Spleen (tissue), 7 donors: ENCODE measurements around the gene ELOVL1.

ENCODE experiments used
- POLR2A ChIP-seq, 3 donors: fragments of 450-650 bp; IDR thresholded peaks; one replicate each; pipeline ENCODE4 v1.5.1; 2017; ENCODE audit warnings: antibody characterized with exemption in 3 of 3, mild to moderate bottlenecking in 1 of 3
- POLR2AphosphoS5 ChIP-seq, 3 donors: sonication (generic); formaldehyde crosslinking; IDR thresholded peaks; one replicate each; pipeline ENCODE4 v1.5.1; 2017; ENCODE audit warnings: antibody characterized with exemption in 3 of 3
- TF ChIP-seq, protein P1 (sequence below), 11 experiments: fragments of 200-600 bp in 7 of 11; fragments of 450-650 bp in 4 of 11; sonication (generic) in 4 of 11; IDR thresholded peaks in 8 of 11; conservative IDR thresholded peaks in 3 of 11; 1 replicate in 7 of 11; 2 replicates in 4 of 11; pipeline versions ENCODE4 v1.4.0 to v1.8.0; 2016 to 2021; ENCODE audit warnings: antibody characterized with exemption in 11 of 11, inconsistent platforms in 4 of 11, mild to moderate bottlenecking in 1 of 11
- donor health status: DM: no; HTN: no; CAD: no; lungs with moderate emphysema.
- donor health status: DM: no; HTN: no; CAD: no.
- donor health status: DM: no; HTN: no; CAD: no.

GRCh38 chr1:43350976-43351375 is 16.8 kb downstream of the ELOVL1 start:
- TF ChIP-seq POLR2AphosphoS5 (IDR thresholded peaks at IDR 0.05), result no peak
- TF ChIP-seq, protein P1, sequence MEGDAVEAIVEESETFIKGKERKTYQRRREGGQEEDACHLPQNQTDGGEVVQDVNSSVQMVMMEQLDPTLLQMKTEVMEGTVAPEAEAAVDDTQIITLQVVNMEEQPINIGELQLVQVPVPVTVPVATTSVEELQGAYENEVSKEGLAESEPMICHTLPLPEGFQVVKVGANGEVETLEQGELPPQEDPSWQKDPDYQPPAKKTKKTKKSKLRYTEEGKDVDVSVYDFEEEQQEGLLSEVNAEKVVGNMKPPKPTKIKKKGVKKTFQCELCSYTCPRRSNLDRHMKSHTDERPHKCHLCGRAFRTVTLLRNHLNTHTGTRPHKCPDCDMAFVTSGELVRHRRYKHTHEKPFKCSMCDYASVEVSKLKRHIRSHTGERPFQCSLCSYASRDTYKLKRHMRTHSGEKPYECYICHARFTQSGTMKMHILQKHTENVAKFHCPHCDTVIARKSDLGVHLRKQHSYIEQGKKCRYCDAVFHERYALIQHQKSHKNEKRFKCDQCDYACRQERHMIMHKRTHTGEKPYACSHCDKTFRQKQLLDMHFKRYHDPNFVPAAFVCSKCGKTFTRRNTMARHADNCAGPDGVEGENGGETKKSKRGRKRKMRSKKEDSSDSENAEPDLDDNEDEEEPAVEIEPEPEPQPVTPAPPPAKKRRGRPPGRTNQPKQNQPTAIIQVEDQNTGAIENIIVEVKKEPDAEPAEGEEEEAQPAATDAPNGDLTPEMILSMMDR (IDR thresholded peaks at IDR 0.05 in 8 of 11, conservative IDR thresholded peaks at IDR 0.05 in 3 of 11), result no peak
- TF ChIP-seq POLR2A (IDR thresholded peaks at IDR 0.05), result no peak
